Right ventricle myocardium superior (tissue), 1 donor: ENCODE data around the gene PODXL. TPM values are rescaled to one million over a fixed set of nuclear protein-coding genes. Genes with fewer than 3 reads are reported as not detected.

Experiments used
- ATAC-seq: fragments of 200-7000 bp; cut with Tn5 transposase; one replicate; pipeline ENCODE4 v1.9.1; 2020; ENCODE audit warnings: mild to moderate bottlenecking; ENCODE audit not compliant: poor library complexity
- DNase-seq: peaks from one replicate; pipeline ENCODE4 v3.0.0-alpha.2; 2020
- intact Hi-C: fragments of 100-400 bp; cut with DNase I; formaldehyde crosslinking; loops from one replicate; pipeline ENCODE4 v1.11.2; 2022
- total RNA-seq: library from RNA; stranded (reverse); fragmentation: NEBNext Ultra II Directional; extraction: Animal tissue kit (Norgen Biotek cat#: 25700); gene quantifications from one replicate; pipeline ENCODE4 v1.2.1, GENCODE V29; 2021
- donor health status: DM: no; HTN: yes; CAD: no; lungs with severe emphysema.

The PODXL gene
- total RNA-seq, 1 donor from 2014 or later = 57.1 TPM

GRCh38 chr7:131544449-131545301, 11.8 kb downstream of the PODXL start:
- DNase-seq (no peak), ATAC-seq (no peak)
- intact Hi-C loops = loop anchor here (5.0 kb wide), 1 partner anchor 108 kb away; no protein-coding TSS in a partner anchor

- intact Hi-C loops = no loop called here
- DNase-seq (no peak), ATAC-seq (no peak)
Observed at GRCh38 chr7:131544021-131544420, 12.4 kb downstream of the PODXL start.

- intact Hi-C loops = no loop called here
- DNase-seq (no peak), ATAC-seq (no peak)
Observed at GRCh38 chr7:131543298-131543697, 13.1 kb downstream of the PODXL start.

- ATAC-seq (peak; percentile 18), DNase-seq (no peak)
- intact Hi-C loops = no loop called here
Observed at GRCh38 chr7:131540491-131541162, 15.8 kb downstream of the PODXL start.

GRCh38 chr7:131538813-131539179, 17.6 kb downstream of the PODXL start:
- intact Hi-C loops = no loop called here

GRCh38 chr7:131538071-131538812, 18.2 kb downstream of the PODXL start:
- DNase-seq (no peak), ATAC-seq (peak; percentile 7)
- intact Hi-C loops = no loop called here

More at GRCh38 chr7:131538813-131539179, 17.6 kb downstream of the PODXL start:
- DNase-seq = peak; percentile 73
- ATAC-seq = peak; percentile 78

GRCh38 chr7:131537571-131537978, 18.9 kb downstream of the PODXL start:
- ATAC-seq (no peak), DNase-seq (no peak)
- intact Hi-C loops = no loop called here

- intact Hi-C loops = no loop called here
- DNase-seq (no peak), ATAC-seq (peak; percentile 37)
Observed at GRCh38 chr7:131536361-131536849, 20.0 kb downstream of the PODXL start.

- ATAC-seq = no peak
- intact Hi-C loops = no loop called here
- no peak for DNase-seq
Observed at GRCh38 chr7:131533566-131534561, 22.6 kb downstream of the PODXL start.

GRCh38 chr7:131533151-131533559, 23.3 kb downstream of the PODXL start:
- intact Hi-C loops = no loop called here
- ATAC-seq (peak; percentile 23), DNase-seq (no peak)

- DNase-seq (no peak), ATAC-seq (no peak)
Observed at GRCh38 chr7:131532570-131533091, 23.8 kb downstream of the PODXL start.

GRCh38 chr7:131530137-131530536, 26.3 kb downstream of the PODXL start:
- intact Hi-C loops = no loop called here
- ATAC-seq (no peak), DNase-seq (no peak)

More at GRCh38 chr7:131532570-131533091, 23.8 kb downstream of the PODXL start:
- intact Hi-C loops = no loop called here

- DNase-seq = peak; percentile 22
- ATAC-seq = no peak
- intact Hi-C loops = no loop called here
Observed at GRCh38 chr7:131529617-131530016, 26.8 kb downstream of the PODXL start.

- ATAC-seq = no peak
- intact Hi-C loops = no loop called here
- DNase-seq = peak; percentile 30
Observed at GRCh38 chr7:131529179-131529578, 27.2 kb downstream of the PODXL start.

GRCh38 chr7:131527456-131527855, 29.0 kb downstream of the PODXL start:
- ATAC-seq (no peak), DNase-seq (peak; percentile 21)
- intact Hi-C loops = no loop called here

- DNase-seq (peak; percentile 18), ATAC-seq (no peak)
- intact Hi-C loops = no loop called here
Observed at GRCh38 chr7:131525820-131526219, 30.6 kb downstream of the PODXL start.

GRCh38 chr7:131524703-131525102, 31.7 kb downstream of the PODXL start:
- intact Hi-C loops = no loop called here
- ATAC-seq (no peak), DNase-seq (no peak)

- no peak for ATAC-seq
- intact Hi-C loops = no loop called here
- DNase-seq = no peak
Observed at GRCh38 chr7:131524115-131524514, 32.3 kb downstream of the PODXL start.
